CD14-positive monocyte (primary cell): ENCODE data around the gene MYBPC2. TPM values are rescaled to one million over a fixed set of nuclear protein-coding genes. Genes with fewer than 3 reads are reported as not detected.
A peak's percentile ranks its signal among the peaks of the same experiment; 100 is the strongest.

Experiments
- DNase-seq, 3 donors: peaks; one replicate each; pipeline ENCODE4 v3.0.0-alpha.2; 2011 to 2022
- H2AFZ ChIP-seq: 2 replicates; pipeline ENCODE4 v1.6.0; 2012; ENCODE audit warnings: mild to moderate bottlenecking, low read depth, low read length, inconsistent platforms; ENCODE audit not compliant: insufficient read depth, poor library complexity, severe bottlenecking
- H3K27ac ChIP-seq, 2 donors: 1 replicate in 1 of 2; 2 replicates in 1 of 2; pipeline ENCODE4 v1.5.1; 2012 to 2013; ENCODE audit warnings: low read length in 2 of 2, control low read depth in 1 of 2, inconsistent platforms in 1 of 2, low read depth in 1 of 2, mild to moderate bottlenecking in 1 of 2
- H3K27me3 ChIP-seq, 2 donors: one replicate each; pipeline versions ENCODE4 v1.6.0 to v1.6.1; 2011 to 2013; ENCODE audit warnings: low read length in 2 of 2; ENCODE audit not compliant: control insufficient read depth in 2 of 2, insufficient read depth in 2 of 2
- H3K36me3 ChIP-seq, 2 donors: replicated peaks in 1 of 2; 1 replicate in 1 of 2; 2 replicates in 1 of 2; pipeline versions ENCODE4 v1.5.1 to v1.6.1; 2012 to 2013; ENCODE audit warnings: low read length in 2 of 2, control low read depth in 1 of 2, inconsistent platforms in 1 of 2, mild to moderate bottlenecking in 1 of 2; ENCODE audit not compliant: insufficient read depth in 2 of 2, control insufficient read depth in 1 of 2
- H3K4me1 ChIP-seq, 2 donors: 1 replicate in 1 of 2; 2 replicates in 1 of 2; pipeline versions ENCODE4 v1.5.1 to v1.6.1; 2012 to 2013; ENCODE audit warnings: low read length in 2 of 2, control low read depth in 1 of 2, inconsistent platforms in 1 of 2, mild to moderate bottlenecking in 1 of 2, moderate library complexity in 1 of 2; ENCODE audit not compliant: insufficient read depth in 2 of 2, control insufficient read depth in 1 of 2
- H3K4me2 ChIP-seq: replicated peaks from 2 replicates; pipeline ENCODE3; 2012; ENCODE audit warnings: low read length, moderate library complexity, mild to moderate bottlenecking; ENCODE audit not compliant: poor library complexity, severe bottlenecking; ENCODE audit errors: extremely low read depth
- H3K4me3 ChIP-seq, 3 experiments: fragments of 200-600 bp in 1 of 3; sonication (generic) in 1 of 3; replicated peaks in 1 of 3; 1 replicate in 2 of 3; 2 replicates in 1 of 3; pipeline ENCODE4 v1.5.1; 2011 to 2013; ENCODE audit warnings: low read length in 3 of 3, mild to moderate bottlenecking in 3 of 3, control low read depth in 2 of 3, low read depth in 2 of 3, inconsistent platforms in 1 of 3, moderate library complexity in 1 of 3
- H3K79me2 ChIP-seq: 2 replicates; pipeline ENCODE4 v1.6.0; 2012; ENCODE audit warnings: mild to moderate bottlenecking, control low read depth, inconsistent platforms, low read length, moderate library complexity; ENCODE audit not compliant: insufficient read depth
- H3K9ac ChIP-seq: 2 replicates; pipeline ENCODE4 v1.6.0; 2017; ENCODE audit warnings: low read length, mild to moderate bottlenecking; ENCODE audit not compliant: insufficient read depth, poor library complexity, severe bottlenecking
- H3K9me3 ChIP-seq, 2 donors: replicated peaks in 1 of 2; 1 replicate in 1 of 2; 2 replicates in 1 of 2; pipeline versions ENCODE4 v1.5.1 to v1.6.1; 2012 to 2013; ENCODE audit warnings: low read length in 2 of 2, control low read depth in 1 of 2; ENCODE audit not compliant: control insufficient read depth in 1 of 2, insufficient read depth in 1 of 2
- H4K20me1 ChIP-seq: 2 replicates; pipeline ENCODE4 v1.6.0; 2012; ENCODE audit warnings: mild to moderate bottlenecking, low read length, control low read depth, moderate library complexity; ENCODE audit not compliant: insufficient read depth
- H3K27ac Mint-ChIP-seq, 7 donors: one replicate each; pipeline ENCODE4 v1.8.0; 2020; ENCODE audit warnings: mild to moderate bottlenecking in 7 of 7, mixed read lengths in 7 of 7, moderate library complexity in 6 of 7, inconsistent platforms in 2 of 7
- H3K27me3 Mint-ChIP-seq, 3 donors: one replicate each; pipeline ENCODE4 v1.8.0; 2021 to 2022; ENCODE audit warnings: low read depth in 3 of 3, mild to moderate bottlenecking in 3 of 3, mixed read lengths in 3 of 3, moderate library complexity in 3 of 3, inconsistent platforms in 1 of 3
- H3K36me3 Mint-ChIP-seq, 2 donors: one replicate each; pipeline ENCODE4 v1.8.0; 2020; ENCODE audit warnings: mixed read lengths in 2 of 2, inconsistent platforms in 1 of 2, mild to moderate bottlenecking in 1 of 2
- H3K4me1 Mint-ChIP-seq: one replicate; pipeline ENCODE4 v1.8.0; 2020; ENCODE audit warnings: mild to moderate bottlenecking, mixed read lengths
- H3K4me3 Mint-ChIP-seq, 2 donors: one replicate each; pipeline ENCODE4 v1.8.0; 2020; ENCODE audit warnings: mild to moderate bottlenecking in 2 of 2, mixed read lengths in 2 of 2, moderate library complexity in 1 of 2
- H3K9me3 Mint-ChIP-seq, 7 donors: one replicate each; pipeline ENCODE4 v1.8.0; 2020 to 2022; ENCODE audit warnings: mixed read lengths in 7 of 7, mild to moderate bottlenecking in 6 of 7, moderate library complexity in 6 of 7, inconsistent platforms in 2 of 7
- WGBS: methylation state at CpG from one replicate; pipeline ENCODE4 v1.1.5; 2013; ENCODE audit warnings: missing lambda C conversion rate; ENCODE audit not compliant: insufficient coverage; 5-methylcytosine and 5-hydroxymethylcytosine counted together
- intact Hi-C, 2 donors: fragments of 100-400 bp; cut with micrococcal nuclease; formaldehyde crosslinking; loops; one replicate each; pipeline versions ENCODE4 v1.15.0 to v1.15.1; 2023
- polyA plus RNA-seq, 3 donors: library from polyadenylated mRNA; depleted of rRNA in 1 of 3; unstranded in 2 of 3; stranded (reverse) in 1 of 3; fragments of 300-500 nt in 2 of 3; fragments of >200 nt in 1 of 3; fragmentation: Illumina TruSeq in 2 of 3; gene quantifications; 1 replicate in 2 of 3; 2 replicates in 1 of 3; pipeline ENCODE4 v1.2.3, GENCODE V29; 2012 to 2021
- TF ChIP-seq, protein P1 (sequence below): fragments of 200-600 bp; IDR thresholded peaks from one replicate; pipeline ENCODE4 v1.8.0; 2022; ENCODE audit warnings: antibody characterized with exemption, mild to moderate bottlenecking

The MYBPC2 gene
- polyA plus RNA-seq, 3 donors = not detected

DNA sequence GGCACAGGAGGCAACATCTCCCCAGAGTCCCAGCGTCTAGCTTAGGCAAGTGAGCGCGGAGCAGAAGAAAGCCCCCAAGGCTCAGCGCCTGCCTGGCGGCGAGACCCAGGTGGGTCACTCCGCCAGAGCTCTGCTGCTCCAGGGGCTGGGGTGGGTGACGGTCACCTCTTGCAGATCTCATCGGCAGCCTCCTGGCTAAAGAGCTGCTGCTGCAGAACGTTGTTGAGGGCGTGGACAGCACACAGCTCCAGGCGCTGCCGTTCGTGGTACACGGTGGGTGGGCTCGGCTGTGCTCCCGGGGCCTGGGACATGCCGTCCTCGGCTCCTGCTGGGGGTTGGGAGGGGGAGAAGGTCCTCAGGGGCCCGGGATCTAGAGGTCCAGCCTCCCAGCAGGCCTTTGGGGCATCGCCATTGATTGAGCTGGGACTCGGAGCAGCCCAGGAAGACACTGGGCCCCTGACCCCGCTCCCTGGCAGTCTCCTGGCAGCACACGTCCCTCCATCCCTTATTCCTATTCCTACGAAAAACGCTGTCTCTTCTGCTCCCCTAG is 77.5 kb downstream of the MYBPC2 start:
- Mint-ChIP-seq H3K36me3 (peaks cover 12 to 13% of the 10 kb centered on the region in 2 donors), H3K9me3 (no peaks in the 10 kb centered on the region), H3K4me1 (peaks cover 15% of the 10 kb centered on the region), H3K4me3 (peak overlapping the region; percentile 90 to 95), H3K27ac (peak overlapping the region; percentile 92 to 97 (median 96)), H3K27me3 (peaks cover 7 to 22% (median 15%) of the 10 kb centered on the region in 3 donors)
- H3K9me3 ChIP-seq = no peaks in the 10 kb centered on the region
- H3K4me3 ChIP-seq = peak overlapping the region; percentile 77 to 91 (median 83)
- H2AFZ ChIP-seq = peak overlapping the region; percentile 82
- WGBS = 87% methylated on average over 25 of the region's 26 CpGs
- intact Hi-C loops = loop anchor here (2.0 to 5.0 kb wide), 4 partner anchors 33 to 292 kb away; partner anchors contain the start of genes EMC10 (in 1 of the 2), GARIN5A (in 1 of the 2), NR1H2 (in 1 of the 2) and POLD1 (in 1 of the 2)
- TF ChIP-seq, protein P1, sequence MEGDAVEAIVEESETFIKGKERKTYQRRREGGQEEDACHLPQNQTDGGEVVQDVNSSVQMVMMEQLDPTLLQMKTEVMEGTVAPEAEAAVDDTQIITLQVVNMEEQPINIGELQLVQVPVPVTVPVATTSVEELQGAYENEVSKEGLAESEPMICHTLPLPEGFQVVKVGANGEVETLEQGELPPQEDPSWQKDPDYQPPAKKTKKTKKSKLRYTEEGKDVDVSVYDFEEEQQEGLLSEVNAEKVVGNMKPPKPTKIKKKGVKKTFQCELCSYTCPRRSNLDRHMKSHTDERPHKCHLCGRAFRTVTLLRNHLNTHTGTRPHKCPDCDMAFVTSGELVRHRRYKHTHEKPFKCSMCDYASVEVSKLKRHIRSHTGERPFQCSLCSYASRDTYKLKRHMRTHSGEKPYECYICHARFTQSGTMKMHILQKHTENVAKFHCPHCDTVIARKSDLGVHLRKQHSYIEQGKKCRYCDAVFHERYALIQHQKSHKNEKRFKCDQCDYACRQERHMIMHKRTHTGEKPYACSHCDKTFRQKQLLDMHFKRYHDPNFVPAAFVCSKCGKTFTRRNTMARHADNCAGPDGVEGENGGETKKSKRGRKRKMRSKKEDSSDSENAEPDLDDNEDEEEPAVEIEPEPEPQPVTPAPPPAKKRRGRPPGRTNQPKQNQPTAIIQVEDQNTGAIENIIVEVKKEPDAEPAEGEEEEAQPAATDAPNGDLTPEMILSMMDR = no peak
- peak overlapping the region; percentile 88 for H3K4me2 ChIP-seq
- no peaks in the 10 kb centered on the region for H3K36me3 ChIP-seq
- peaks cover 4% of the 10 kb centered on the region for H3K79me2 ChIP-seq
- H3K27ac ChIP-seq = peak overlapping the region; percentile 72 to 91
- no peaks in the 10 kb centered on the region for H4K20me1 ChIP-seq
- peaks cover 0 to 6% of the 10 kb centered on the region in 2 donors for H3K27me3 ChIP-seq
- no peak for DNase-seq
- peaks cover 11 to 16% of the 10 kb centered on the region in 2 donors for H3K4me1 ChIP-seq
- peak overlapping the region; percentile 86 for H3K9ac ChIP-seq

DNA sequence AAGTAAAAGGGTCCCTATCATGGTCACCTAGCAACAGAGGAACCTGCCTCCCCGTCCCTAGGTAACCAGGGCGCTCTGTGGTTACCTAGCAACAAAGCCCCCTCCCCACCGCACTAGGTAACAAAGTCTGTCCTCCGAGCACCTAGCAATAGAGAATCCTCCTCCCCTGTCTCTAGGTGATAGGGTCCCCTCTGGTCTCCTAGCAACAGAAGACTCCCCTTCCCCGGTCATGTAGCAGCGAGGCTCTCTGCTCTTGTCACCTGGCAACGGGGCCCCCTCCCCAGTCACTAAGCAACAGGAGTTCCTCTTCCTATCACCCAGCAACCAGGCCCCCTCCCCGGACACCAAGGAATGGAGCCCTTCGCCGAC is 78.0 kb downstream of the MYBPC2 start:
- H3K4me2 ChIP-seq = peak overlapping the region; percentile 88
- no peaks in the 10 kb centered on the region for H4K20me1 ChIP-seq
- H3K4me3 ChIP-seq = peak overlapping the region; percentile 77 to 91 (median 83)
- no peaks in the 10 kb centered on the region for H3K36me3 ChIP-seq
- H3K9ac ChIP-seq = peak overlapping the region; percentile 86
- TF ChIP-seq, protein P1 = no peak
- peaks cover 11 to 16% of the 10 kb centered on the region in 2 donors for H3K4me1 ChIP-seq
- peaks cover 0 to 6% of the 10 kb centered on the region in 2 donors for H3K27me3 ChIP-seq
- H2AFZ ChIP-seq = peak overlapping the region; percentile 82
- intact Hi-C loops = loop anchor here (1.0 to 5.0 kb wide), 5 partner anchors 34 to 292 kb away; partner anchors contain the start of genes EMC10 (in 2 of the 2), GARIN5A (in 2 of the 2), NR1H2 (in 1 of the 2) and POLD1 (in 1 of the 2)
- peaks cover 15% of the 10 kb centered on the region for H3K4me1 Mint-ChIP-seq
- H3K9me3 ChIP-seq = no peaks in the 10 kb centered on the region
- H3K36me3 Mint-ChIP-seq = peaks cover 9 to 10% of the 10 kb centered on the region in 2 donors
- WGBS = 6% methylated on average over 7 of the region's 10 CpGs
- peaks cover 4% of the 10 kb centered on the region for H3K79me2 ChIP-seq
- H3K27ac ChIP-seq = peak overlapping the region; percentile 72 to 91
- H3K4me3 Mint-ChIP-seq = peak overlapping the region; percentile 90 to 95
- H3K9me3 Mint-ChIP-seq = peaks cover 0 to under 1% (median 0%) of the 10 kb centered on the region in 7 donors
- peaks cover 7 to 24% (median 15%) of the 10 kb centered on the region in 3 donors for H3K27me3 Mint-ChIP-seq
- H3K27ac Mint-ChIP-seq = peak overlapping the region; percentile 92 to 97 (median 96)
- no peak for DNase-seq
